Activated CD4-positive, alpha-beta T cell treated with anti-CD3 and anti-CD28 coated beads, Interleukin-2, amount 10 ng/mL, durations not matched to agents 7 days and 5 days (primary cell): ENCODE data around the gene COL27A1. TPM values are rescaled to one million over a fixed set of nuclear protein-coding genes. Genes with fewer than 3 reads are reported as not detected.

Experiments used
- CTCF ChIA-PET: fragments of 350-600 bp; sonication (Branson Sonifier 250); formaldehyde crosslinking; loops from one replicate; lab custom pipeline; 2021; ENCODE audit warnings: antibody characterized with exemption; lab: Charles Lee
- POLR2A ChIA-PET: fragments of 350-600 bp; sonication (Branson Sonifier 250); formaldehyde crosslinking; loops from one replicate; lab custom pipeline; 2021; ENCODE audit warnings: antibody characterized with exemption; lab: Charles Lee
- DNase-seq: peaks from one replicate; pipeline ENCODE4 v3.0.0-alpha.2; 2020
- H3K27ac Mint-ChIP-seq: one replicate; pipeline ENCODE4 v1.8.0; 2021; ENCODE audit warnings: mild to moderate bottlenecking, moderate library complexity, mixed read lengths
- H3K27me3 Mint-ChIP-seq: one replicate; pipeline ENCODE4 v1.8.0; 2021; ENCODE audit warnings: mixed read lengths
- H3K36me3 Mint-ChIP-seq: one replicate; pipeline ENCODE4 v1.8.0; 2021; ENCODE audit warnings: low read depth, mixed read lengths
- H3K4me1 Mint-ChIP-seq: one replicate; pipeline ENCODE4 v1.8.0; 2021; ENCODE audit warnings: mixed read lengths
- H3K4me3 Mint-ChIP-seq: one replicate; pipeline ENCODE4 v1.8.0; 2021; ENCODE audit warnings: mild to moderate bottlenecking, moderate library complexity, mixed read lengths
- H3K9me3 Mint-ChIP-seq: one replicate; pipeline ENCODE4 v1.8.0; 2021; ENCODE audit warnings: mixed read lengths
- total RNA-seq, 2 experiments: library from RNA; stranded (reverse); gene quantifications; one replicate each; pipeline ENCODE4 v1.2.3, GENCODE V29; 2021

Gene COL27A1
- total RNA-seq, 2 experiments from 2014 or later = 0.15 to 0.22 TPM

GRCh38 chr9:114300846-114301797 is 145.8 kb downstream of the COL27A1 start:
- H3K27me3 Mint-ChIP-seq = no peaks in the 10 kb centered on the region
- CTCF ChIA-PET = no interaction called here
- DNase-seq = no peak

GRCh38 chr9:114301798-114302565 is 146.6 kb downstream of the COL27A1 start:
- H3K4me1 Mint-ChIP-seq = no peaks in the 10 kb centered on the region
- no peak overlapping the region for H3K27ac Mint-ChIP-seq
- no peak overlapping the region for H3K4me3 Mint-ChIP-seq
- no peaks in the 10 kb centered on the region for H3K36me3 Mint-ChIP-seq
- ChIA-PET CTCF (no interaction called here), POLR2A (no interaction called here)
- H3K9me3 Mint-ChIP-seq = no peaks in the 10 kb centered on the region
- DNase-seq = no peak
- H3K27me3 Mint-ChIP-seq = no peaks in the 10 kb centered on the region

More at GRCh38 chr9:114300846-114301797, 145.8 kb downstream of the COL27A1 start:
- no peak overlapping the region for H3K4me3 Mint-ChIP-seq
- no peaks in the 10 kb centered on the region for H3K36me3 Mint-ChIP-seq
- H3K4me1 Mint-ChIP-seq = no peaks in the 10 kb centered on the region
- no peak overlapping the region for H3K27ac Mint-ChIP-seq
- POLR2A ChIA-PET = no interaction called here
- H3K9me3 Mint-ChIP-seq = no peaks in the 10 kb centered on the region

- H3K4me3 Mint-ChIP-seq = no peak overlapping the region
- H3K36me3 Mint-ChIP-seq = no peaks in the 10 kb centered on the region
- ChIA-PET CTCF (no interaction called here), POLR2A (no interaction called here)
- no peak overlapping the region for H3K27ac Mint-ChIP-seq
- DNase-seq = no peak
- no peaks in the 10 kb centered on the region for H3K9me3 Mint-ChIP-seq
- no peaks in the 10 kb centered on the region for H3K27me3 Mint-ChIP-seq
- no peaks in the 10 kb centered on the region for H3K4me1 Mint-ChIP-seq
These were observed 147.4 kb downstream of the COL27A1 start for GRCh38 chr9:114302727-114303126.

GRCh38 chr9:114303571-114303970 is 148.2 kb downstream of the COL27A1 start:
- no peaks in the 10 kb centered on the region for H3K36me3 Mint-ChIP-seq
- ChIA-PET POLR2A (no interaction called here), CTCF (no interaction called here)
- no peak overlapping the region for H3K27ac Mint-ChIP-seq
- H3K27me3 Mint-ChIP-seq = no peaks in the 10 kb centered on the region
- H3K4me3 Mint-ChIP-seq = no peak overlapping the region
- DNase-seq = no peak
- no peaks in the 10 kb centered on the region for H3K9me3 Mint-ChIP-seq
- H3K4me1 Mint-ChIP-seq = no peaks in the 10 kb centered on the region

GRCh38 chr9:114303977-114304376 is 148.6 kb downstream of the COL27A1 start:
- no peak overlapping the region for H3K4me3 Mint-ChIP-seq
- ChIA-PET CTCF (no interaction called here), POLR2A (no interaction called here)
- no peaks in the 10 kb centered on the region for H3K36me3 Mint-ChIP-seq
- no peaks in the 10 kb centered on the region for H3K4me1 Mint-ChIP-seq
- no peak for DNase-seq
- H3K9me3 Mint-ChIP-seq = no peaks in the 10 kb centered on the region
- H3K27me3 Mint-ChIP-seq = no peaks in the 10 kb centered on the region
- H3K27ac Mint-ChIP-seq = no peak overlapping the region

- Mint-ChIP-seq H3K4me3 (no peak overlapping the region), H3K27me3 (no peaks in the 10 kb centered on the region), H3K9me3 (no peaks in the 10 kb centered on the region), H3K36me3 (no peaks in the 10 kb centered on the region), H3K4me1 (no peaks in the 10 kb centered on the region), H3K27ac (no peak overlapping the region)
- POLR2A ChIA-PET = no interaction called here
- CTCF ChIA-PET = interaction anchor here (1.2 kb wide), 1 partner anchor 16 kb away, joined by 3 read pairs; no protein-coding TSS in a partner anchor
- no peak for DNase-seq
These were observed 149.3 kb downstream of the COL27A1 start for GRCh38 chr9:114304416-114305188.

GRCh38 chr9:114307899-114308267 is 152.5 kb downstream of the COL27A1 start:
- no peak overlapping the region for H3K4me3 Mint-ChIP-seq
- CTCF ChIA-PET = no interaction called here
- POLR2A ChIA-PET = no interaction called here
- H3K27ac Mint-ChIP-seq = no peak overlapping the region
- H3K9me3 Mint-ChIP-seq = no peaks in the 10 kb centered on the region
- H3K36me3 Mint-ChIP-seq = no peaks in the 10 kb centered on the region
- no peaks in the 10 kb centered on the region for H3K4me1 Mint-ChIP-seq
- no peak for DNase-seq
- H3K27me3 Mint-ChIP-seq = no peaks in the 10 kb centered on the region

- ChIA-PET CTCF (no interaction called here), POLR2A (no interaction called here)
- no peaks in the 10 kb centered on the region for H3K9me3 Mint-ChIP-seq
- DNase-seq = no peak
- H3K27ac Mint-ChIP-seq = no peak overlapping the region
- no peaks in the 10 kb centered on the region for H3K27me3 Mint-ChIP-seq
- no peaks in the 10 kb centered on the region for H3K36me3 Mint-ChIP-seq
- H3K4me3 Mint-ChIP-seq = no peak overlapping the region
- H3K4me1 Mint-ChIP-seq = no peaks in the 10 kb centered on the region
These were observed 153.1 kb downstream of the COL27A1 start for GRCh38 chr9:114308361-114308950.

GRCh38 chr9:114309096-114309495 is 153.8 kb downstream of the COL27A1 start:
- DNase-seq = no peak

GRCh38 chr9:114310471-114311450 is 155.4 kb downstream of the COL27A1 start:
- H3K4me1 Mint-ChIP-seq = no peaks in the 10 kb centered on the region
- CTCF ChIA-PET = interaction anchor here (0.9 kb wide), 1 partner anchor 12 kb away, joined by 3 read pairs; no protein-coding TSS in a partner anchor

More at GRCh38 chr9:114309096-114309495, 153.8 kb downstream of the COL27A1 start:
- ChIA-PET CTCF (no interaction called here), POLR2A (no interaction called here)
- H3K27ac Mint-ChIP-seq = no peak overlapping the region
- H3K36me3 Mint-ChIP-seq = no peaks in the 10 kb centered on the region
- H3K9me3 Mint-ChIP-seq = no peaks in the 10 kb centered on the region
- H3K27me3 Mint-ChIP-seq = no peaks in the 10 kb centered on the region
- H3K4me3 Mint-ChIP-seq = no peak overlapping the region
- no peaks in the 10 kb centered on the region for H3K4me1 Mint-ChIP-seq

GRCh38 chr9:114311571-114312512 is 156.5 kb downstream of the COL27A1 start:
- H3K27ac Mint-ChIP-seq = no peak overlapping the region
- ChIA-PET POLR2A (no interaction called here), CTCF (no interaction called here)
- no peak overlapping the region for H3K4me3 Mint-ChIP-seq
- H3K36me3 Mint-ChIP-seq = no peaks in the 10 kb centered on the region
- H3K9me3 Mint-ChIP-seq = no peaks in the 10 kb centered on the region
- H3K27me3 Mint-ChIP-seq = no peaks in the 10 kb centered on the region
- H3K4me1 Mint-ChIP-seq = no peaks in the 10 kb centered on the region
- DNase-seq = no peak

More at GRCh38 chr9:114310471-114311450, 155.4 kb downstream of the COL27A1 start:
- no peaks in the 10 kb centered on the region for H3K36me3 Mint-ChIP-seq
- no peaks in the 10 kb centered on the region for H3K9me3 Mint-ChIP-seq
- POLR2A ChIA-PET = no interaction called here
- no peak overlapping the region for H3K27ac Mint-ChIP-seq
- H3K27me3 Mint-ChIP-seq = no peaks in the 10 kb centered on the region
- DNase-seq = no peak
- no peak overlapping the region for H3K4me3 Mint-ChIP-seq
